WERI-Rb-1 (cell line): ENCODE results near the gene PIEZO2.

Source experiments
- DNase-seq: peaks from one replicate; pipeline ENCODE4 v3.0.0-alpha.2; 2020
- H3K27ac ChIP-seq: fragments of 250-450 bp; sonication (Bioruptor Pico); 2 replicates; pipeline ENCODE4 v1.5.1; 2020; ENCODE audit warnings: mild to moderate bottlenecking, moderate library complexity
- H3K27me3 ChIP-seq: fragments of 250-450 bp; sonication (Bioruptor Pico); 2 replicates; pipeline ENCODE4 v1.5.1; 2021; ENCODE audit warnings: mild to moderate bottlenecking, low read depth, moderate library complexity; ENCODE audit not compliant: insufficient read depth, severe bottlenecking
- H3K36me3 ChIP-seq: fragments of 250-450 bp; sonication (Bioruptor Pico); 2 replicates; pipeline ENCODE4 v1.5.1; 2020; ENCODE audit warnings: mild to moderate bottlenecking, moderate library complexity
- H3K4me3 ChIP-seq: 2 replicates; pipeline ENCODE4 v1.5.1; 2011; ENCODE audit warnings: low read depth, mild to moderate bottlenecking, control low read depth, low read length
- H3K9me3 ChIP-seq: fragments of 250-450 bp; sonication (Bioruptor Pico); 2 replicates; pipeline ENCODE4 v1.5.1; 2021; ENCODE audit warnings: mild to moderate bottlenecking, moderate library complexity; ENCODE audit not compliant: severe bottlenecking
- TF ChIP-seq, protein P1 (sequence below): IDR thresholded peaks from 2 replicates; pipeline ENCODE4 v1.5.1; 2011; ENCODE audit warnings: low read depth, mild to moderate bottlenecking, control low read depth, inconsistent platforms, low read length

PIEZO2 gene

DNA sequence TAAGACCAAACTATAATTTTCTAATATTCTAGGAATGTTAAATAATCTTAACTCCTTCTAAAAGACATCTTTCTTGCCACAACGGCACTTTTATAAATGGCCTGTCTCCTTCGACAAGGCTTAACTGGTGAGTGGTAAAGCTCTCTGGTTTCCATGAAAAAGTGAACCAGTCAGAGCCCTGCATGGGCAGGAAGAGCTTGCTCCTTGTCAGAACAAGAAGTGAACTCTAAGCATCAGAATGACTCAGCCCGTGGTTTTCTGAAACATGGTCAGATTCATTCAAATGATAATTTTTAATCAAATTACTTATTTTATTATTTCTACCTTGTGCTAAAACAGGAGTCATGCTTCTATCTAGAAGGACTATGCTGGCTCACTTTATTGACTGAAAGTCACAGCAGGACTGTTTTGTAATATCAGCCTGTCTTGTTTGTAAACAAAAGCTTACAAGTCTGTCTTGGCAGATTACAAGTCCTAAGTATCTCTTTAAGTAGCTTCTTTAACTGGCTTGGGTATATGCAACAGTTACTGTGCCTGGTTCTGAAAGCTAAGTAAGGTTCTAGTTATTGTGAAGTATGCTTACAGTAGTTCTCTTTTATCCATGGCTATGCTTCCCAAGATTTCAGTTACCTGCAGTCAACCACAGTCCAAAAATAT, 378.2 kb downstream of the PIEZO2 start:
- TF ChIP-seq, protein P1, sequence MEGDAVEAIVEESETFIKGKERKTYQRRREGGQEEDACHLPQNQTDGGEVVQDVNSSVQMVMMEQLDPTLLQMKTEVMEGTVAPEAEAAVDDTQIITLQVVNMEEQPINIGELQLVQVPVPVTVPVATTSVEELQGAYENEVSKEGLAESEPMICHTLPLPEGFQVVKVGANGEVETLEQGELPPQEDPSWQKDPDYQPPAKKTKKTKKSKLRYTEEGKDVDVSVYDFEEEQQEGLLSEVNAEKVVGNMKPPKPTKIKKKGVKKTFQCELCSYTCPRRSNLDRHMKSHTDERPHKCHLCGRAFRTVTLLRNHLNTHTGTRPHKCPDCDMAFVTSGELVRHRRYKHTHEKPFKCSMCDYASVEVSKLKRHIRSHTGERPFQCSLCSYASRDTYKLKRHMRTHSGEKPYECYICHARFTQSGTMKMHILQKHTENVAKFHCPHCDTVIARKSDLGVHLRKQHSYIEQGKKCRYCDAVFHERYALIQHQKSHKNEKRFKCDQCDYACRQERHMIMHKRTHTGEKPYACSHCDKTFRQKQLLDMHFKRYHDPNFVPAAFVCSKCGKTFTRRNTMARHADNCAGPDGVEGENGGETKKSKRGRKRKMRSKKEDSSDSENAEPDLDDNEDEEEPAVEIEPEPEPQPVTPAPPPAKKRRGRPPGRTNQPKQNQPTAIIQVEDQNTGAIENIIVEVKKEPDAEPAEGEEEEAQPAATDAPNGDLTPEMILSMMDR, result no peak
- H3K9me3 ChIP-seq, result no peaks in the 10 kb centered on the region
- DNase-seq, result no peak

DNA sequence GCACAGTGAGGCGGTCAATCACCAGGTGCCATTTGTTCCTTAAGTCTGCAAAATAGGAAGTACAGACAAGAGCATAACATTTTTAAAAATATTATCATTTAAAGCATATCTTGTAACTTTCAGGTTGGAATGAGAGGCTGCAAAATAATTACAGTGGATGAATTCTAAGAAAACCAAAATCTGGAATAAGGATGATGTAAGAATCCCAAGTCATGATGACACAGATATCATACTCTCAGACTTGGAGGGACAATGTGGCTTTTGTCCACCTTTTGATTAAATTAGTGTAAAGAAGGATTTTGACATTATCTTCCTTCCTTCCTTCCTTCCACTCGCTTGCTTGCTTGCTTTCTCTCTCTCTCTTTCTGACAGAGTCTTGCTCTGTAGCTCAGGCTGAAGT, 379.1 kb downstream of the PIEZO2 start:
- Histone ChIP-seq H3K4me3 (no peak overlapping the region), H3K27me3 (peaks cover 2% of the 10 kb centered on the region), H3K9me3 (no peaks in the 10 kb centered on the region), H3K27ac (no peak overlapping the region), H3K36me3 (no peaks in the 10 kb centered on the region)
- no peak for DNase-seq
- TF ChIP-seq, protein P1, result no peak

More for the DNA sequence above, 378.2 kb downstream of the PIEZO2 start:
- H3K27me3 ChIP-seq, result no peaks in the 10 kb centered on the region
- H3K36me3 ChIP-seq, result no peaks in the 10 kb centered on the region
- H3K27ac ChIP-seq, result no peak overlapping the region
- no peak overlapping the region for H3K4me3 ChIP-seq

DNA sequence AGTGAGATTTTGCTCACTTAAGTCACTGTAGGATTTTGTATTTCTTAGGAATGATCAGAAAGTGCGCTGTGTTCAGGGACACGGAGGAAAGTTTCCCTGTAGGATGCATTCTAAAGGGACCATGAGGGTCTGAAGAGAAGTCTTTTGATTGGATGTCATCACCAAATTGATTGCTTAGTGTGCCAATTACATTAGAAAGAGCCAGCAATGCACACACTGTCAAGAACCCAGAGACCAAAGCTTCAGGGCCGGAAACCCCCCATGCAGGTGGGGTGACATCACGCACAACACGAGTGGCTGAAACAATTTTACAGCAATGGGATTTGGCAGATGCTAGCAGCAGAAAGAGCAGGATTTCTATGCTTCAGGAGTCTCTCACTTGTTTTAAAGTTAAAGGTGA, 381.1 kb downstream of the PIEZO2 start:
- no peaks in the 10 kb centered on the region for H3K9me3 ChIP-seq
- no peaks in the 10 kb centered on the region for H3K36me3 ChIP-seq
- DNase-seq, result no peak
- peaks cover 6% of the 10 kb centered on the region for H3K27me3 ChIP-seq
- H3K4me3 ChIP-seq, result no peak overlapping the region
- TF ChIP-seq, protein P1, result no peak
- H3K27ac ChIP-seq, result no peak overlapping the region

DNA sequence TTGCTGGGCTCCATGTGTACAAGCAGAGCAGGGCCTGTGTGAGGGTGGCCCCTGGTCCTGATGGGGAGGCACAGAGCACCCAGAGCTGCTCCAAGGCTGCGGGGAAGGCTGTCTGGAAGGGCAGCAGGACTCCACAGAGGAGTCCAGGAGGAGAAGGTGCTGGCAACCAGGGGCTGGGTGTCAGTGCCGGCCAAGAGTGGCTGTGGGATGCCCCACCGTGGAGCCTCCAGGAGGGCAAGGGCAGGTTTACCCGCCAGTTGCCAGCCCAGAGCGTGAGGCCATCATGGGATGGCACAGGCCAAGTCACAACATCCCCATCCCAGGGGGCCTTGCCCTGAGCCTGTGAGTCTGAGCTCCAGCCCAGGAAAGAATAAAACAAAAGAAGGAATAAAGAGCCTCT, 381.7 kb downstream of the PIEZO2 start:
- Histone ChIP-seq H3K27ac (no peak overlapping the region), H3K9me3 (no peaks in the 10 kb centered on the region), H3K4me3 (no peak overlapping the region), H3K36me3 (no peaks in the 10 kb centered on the region), H3K27me3 (peaks cover 6% of the 10 kb centered on the region)
- no peak for DNase-seq
- TF ChIP-seq, protein P1, result no peak

DNA sequence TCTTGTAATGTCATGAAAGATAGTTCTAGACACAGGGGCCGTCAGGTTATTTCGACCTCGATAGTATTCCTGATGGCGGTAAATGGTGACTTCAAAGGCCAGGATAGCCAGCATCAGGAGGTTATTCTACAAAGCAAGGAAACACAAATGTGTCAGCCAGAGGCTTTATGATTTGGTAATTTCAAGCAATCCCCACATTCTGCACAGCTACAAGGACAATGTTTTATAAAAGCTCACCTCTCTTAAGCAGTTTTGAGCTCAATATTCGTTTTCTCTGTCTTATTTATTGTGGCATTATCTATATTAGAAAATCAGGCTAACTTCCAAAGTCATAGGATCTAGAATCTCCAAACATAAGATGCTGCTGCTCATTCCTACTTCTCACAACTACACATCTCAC, 388.4 kb downstream of the PIEZO2 start:
- Histone ChIP-seq H3K27me3 (peaks cover 6% of the 10 kb centered on the region), H3K4me3 (no peak overlapping the region), H3K9me3 (no peaks in the 10 kb centered on the region), H3K27ac (no peak overlapping the region), H3K36me3 (no peaks in the 10 kb centered on the region)
- no peak for DNase-seq
- TF ChIP-seq, protein P1, result no peak

DNA sequence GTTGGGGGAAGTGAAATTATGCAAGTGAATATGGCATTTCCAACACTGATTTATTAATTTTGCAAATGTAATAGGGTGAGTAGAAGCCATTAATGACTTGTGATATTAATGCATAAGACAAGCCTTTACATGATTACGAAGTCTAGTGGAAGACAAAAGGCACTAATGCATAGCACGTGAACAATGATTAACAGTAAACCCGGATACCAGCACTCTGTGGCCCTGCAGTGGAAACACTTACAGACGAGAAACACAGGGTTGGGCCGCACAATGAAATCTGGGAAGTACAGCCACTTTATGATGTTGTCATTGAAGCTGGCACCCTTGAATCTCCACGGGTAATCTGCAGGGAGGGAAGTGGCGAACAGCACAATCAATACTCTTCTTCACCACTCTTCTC, 390.1 kb downstream of the PIEZO2 start:
- no peaks in the 10 kb centered on the region for H3K36me3 ChIP-seq
- DNase-seq, result no peak
- H3K4me3 ChIP-seq, result no peak overlapping the region
- no peaks in the 10 kb centered on the region for H3K27me3 ChIP-seq
- TF ChIP-seq, protein P1, result no peak
- H3K9me3 ChIP-seq, result no peaks in the 10 kb centered on the region
- H3K27ac ChIP-seq, result no peak overlapping the region
